Hepatocyte (in vitro differentiated cells): ENCODE results near the gene HES4. TPM values are rescaled to one million over a fixed set of nuclear protein-coding genes. Genes with fewer than 3 reads are reported as not detected.
"Not testable (repeated sequence)": the region's sequence is repeated elsewhere in the genome, so short reads cannot be mapped to it uniquely, and the experiment has no call there.

Source experiments
- DNase-seq: peaks from one replicate; pipeline ENCODE4 v3.0.0-alpha.2; 2016; ENCODE audit warnings: low spot score
- H2AFZ ChIP-seq: fragments of 200-600 bp; sonication (generic); 2 replicates; pipeline ENCODE4 v1.6.0; 2016; ENCODE audit warnings: antibody characterized with exemption, mild to moderate bottlenecking
- H3K27ac ChIP-seq: fragments of 200-600 bp; sonication (generic); 2 replicates; pipeline ENCODE4 v1.5.1; 2016; ENCODE audit warnings: mild to moderate bottlenecking
- H3K27me3 ChIP-seq: fragments of 200-600 bp; sonication (generic); 2 replicates; pipeline ENCODE4 v1.6.1; 2016
- H3K36me3 ChIP-seq: fragments of 200-600 bp; sonication (generic); replicated peaks from 2 replicates; pipeline ENCODE4 v1.5.1; 2016; ENCODE audit warnings: low read depth; ENCODE audit not compliant: insufficient read depth
- H3K4me1 ChIP-seq: fragments of 200-600 bp; sonication (generic); 2 replicates; pipeline ENCODE4 v1.5.1; 2016; ENCODE audit warnings: mild to moderate bottlenecking, moderate library complexity; ENCODE audit not compliant: insufficient read depth
- H3K4me2 ChIP-seq: fragments of 200-600 bp; sonication (generic); 2 replicates; pipeline ENCODE4 v1.6.0; 2016
- H3K4me3 ChIP-seq: fragments of 200-600 bp; sonication (generic); 2 replicates; pipeline ENCODE4 v1.5.1; 2016; ENCODE audit warnings: mild to moderate bottlenecking
- H3K79me2 ChIP-seq: fragments of 200-600 bp; sonication (generic); 2 replicates; pipeline ENCODE4 v1.6.0; 2017; ENCODE audit warnings: mild to moderate bottlenecking
- H3K9me2 ChIP-seq: fragments of 200-600 bp; sonication (generic); replicated peaks from 2 replicates; pipeline ENCODE4 v1.6.0; 2017; ENCODE audit warnings: mild to moderate bottlenecking; ENCODE audit not compliant: insufficient read depth
- H3K9me3 ChIP-seq: fragments of 200-600 bp; sonication (generic); 2 replicates; pipeline ENCODE4 v1.5.1; 2016; ENCODE audit warnings: low read depth, mild to moderate bottlenecking
- H4K20me1 ChIP-seq: fragments of 200-600 bp; sonication (generic); 2 replicates; pipeline ENCODE4 v1.6.0; 2016; ENCODE audit warnings: mild to moderate bottlenecking; ENCODE audit not compliant: insufficient read depth, poor library complexity, severe bottlenecking
- CTCF ChIP-seq: fragments of 200-600 bp; sonication (generic); IDR thresholded peaks from 2 replicates; pipeline ENCODE4 v1.5.1; 2016; ENCODE audit warnings: antibody characterized with exemption, mild to moderate bottlenecking; ENCODE audit not compliant: poor library complexity
- EZH2 ChIP-seq: fragments of 200-600 bp; sonication (generic); IDR thresholded peaks from 2 replicates; pipeline ENCODE4 v1.6.1; 2016; ENCODE audit warnings: antibody characterized with exemption, mild to moderate bottlenecking, borderline replicate concordance
- EZH2phosphoT487 ChIP-seq: fragments of 200-600 bp; sonication (generic); IDR thresholded peaks from one replicate; pipeline ENCODE4 v1.6.1; 2018; ENCODE audit warnings: antibody characterized with exemption, mild to moderate bottlenecking, low read depth, moderate library complexity; ENCODE audit not compliant: unreplicated experiment, severe bottlenecking
- WGBS: methylation state at CpG from one replicate; pipeline ENCODE4 v1.1.6; 2016; ENCODE audit warnings: low lambda C conversion rate; ENCODE audit errors: missing lambda C conversion rate; 5-methylcytosine and 5-hydroxymethylcytosine counted together
- polyA plus RNA-seq: library from polyadenylated mRNA; unstranded; fragments of >200 nt; fragmentation: Nextera tagmentation; extraction: Ambion mirVana; gene quantifications from 2 replicates; pipeline ENCODE4 v1.2.1, GENCODE V29; 2016
- total RNA-seq: library from RNA; depleted of rRNA; stranded (reverse); fragments of >200 nt; gene quantifications from 2 replicates; pipeline ENCODE4 v1.2.3, GENCODE V29; 2014

Gene HES4
- total and polyA plus RNA-seq, 2 experiments from 2014 or later: 28.7 to 74.5 TPM

GRCh38 chr1:1013922-1014648, 14.2 kb upstream of the HES4 start:
- Histone ChIP-seq H3K27me3 (no peaks in the 10 kb centered on the region), H3K9me3 (no peaks in the 10 kb centered on the region), H3K27ac (peak overlapping the region; percentile 72), H3K9me2 (no peaks in the 10 kb centered on the region), H3K4me3 (peak overlapping the region; percentile 28), H3K4me1 (peaks cover 10% of the 10 kb centered on the region), H3K36me3 (no peaks in the 10 kb centered on the region), H3K79me2 (no peaks in the 10 kb centered on the region), H3K4me2 (peak overlapping the region; percentile 96), H4K20me1 (no peaks in the 10 kb centered on the region), H2AFZ (peak overlapping the region; percentile 43)
- TF ChIP-seq EZH2: no peak
- DNase-seq: peak; percentile 24
- 69% methylated on average over 41 of the region's 41 CpGs for WGBS

- H3K27ac ChIP-seq: peak within 1 kb of the TSS; percentile 72
- no peaks in the 10 kb centered on the region for H4K20me1 ChIP-seq
- no peaks in the 10 kb centered on the region for H3K36me3 ChIP-seq
- no peaks in the 10 kb centered on the region for H3K9me3 ChIP-seq
- H3K4me3 ChIP-seq: peak within 1 kb of the TSS; percentile 28
- H3K4me2 ChIP-seq: peak within 1 kb of the TSS; percentile 96
- no peaks in the 10 kb centered on the region for H3K27me3 ChIP-seq
- H3K4me1 ChIP-seq: peaks cover 7% of the 10 kb centered on the region
- peak within 1 kb of the TSS; percentile 53 for H2AFZ ChIP-seq
- no peaks in the 10 kb centered on the region for H3K79me2 ChIP-seq
- WGBS: 9% methylated on average over 29 of the region's 30 CpGs
- TF ChIP-seq EZH2: no peak
- TF ChIP-seq CTCF: no peak
- TF ChIP-seq EZH2phosphoT487: no peak
- DNase-seq: peak; percentile 89
- H3K9me2 ChIP-seq: no peaks in the 10 kb centered on the region
These were observed 13.4 kb upstream of the HES4 start, which contains the start of gene ISG15 for GRCh38 chr1:1013105-1013921. Gene ISG15, plus strand, starts transcription at chr1:1013497. Its CDS starts 77 bp downstream, at chr1:1013574.

- not testable (repeated sequence) for DNase-seq, H3K4me1 ChIP-seq, H4K20me1 ChIP-seq, H3K9me3 ChIP-seq, H3K9me2 ChIP-seq, H3K27me3 ChIP-seq, H3K79me2 ChIP-seq, H3K36me3 ChIP-seq
- peak overlapping the region; percentile 28 for H3K4me3 ChIP-seq
- 78% methylated on average over 13 of the region's 13 CpGs for WGBS
- H3K4me2 ChIP-seq: peak overlapping the region; percentile 96
- H2AFZ ChIP-seq: peak overlapping the region; percentile 53
- H3K27ac ChIP-seq: peak overlapping the region; percentile 72
These were observed 12.8 kb upstream of the HES4 start for GRCh38 chr1:1012736-1013104.

- H3K36me3 ChIP-seq: no peaks in the 10 kb centered on the region
- H3K9me2 ChIP-seq: no peaks in the 10 kb centered on the region
- 90% methylated on average over 14 of the region's 14 CpGs for WGBS
- TF ChIP-seq EZH2: no peak
- no peak for TF ChIP-seq CTCF
- no peak for TF ChIP-seq EZH2phosphoT487
- no peak overlapping the region for H3K27ac ChIP-seq
- peaks cover 11% of the 10 kb centered on the region for H3K4me1 ChIP-seq
- no peak overlapping the region for H2AFZ ChIP-seq
- H3K9me3 ChIP-seq: no peaks in the 10 kb centered on the region
- H3K27me3 ChIP-seq: no peaks in the 10 kb centered on the region
- H3K4me3 ChIP-seq: no peak overlapping the region
- no peak for DNase-seq
- no peaks in the 10 kb centered on the region for H3K79me2 ChIP-seq
- H4K20me1 ChIP-seq: no peaks in the 10 kb centered on the region
- H3K4me2 ChIP-seq: no peak overlapping the region
These were observed 11.6 kb upstream of the HES4 start for GRCh38 chr1:1011396-1011949.

- not testable (repeated sequence) for H3K9me2 ChIP-seq, H3K4me3 ChIP-seq, H3K27ac ChIP-seq, H3K4me2 ChIP-seq, H3K9me3 ChIP-seq, H2AFZ ChIP-seq, H3K36me3 ChIP-seq, DNase-seq, H4K20me1 ChIP-seq, H3K79me2 ChIP-seq, H3K27me3 ChIP-seq
- peaks cover 22% of the 10 kb centered on the region for H3K4me1 ChIP-seq
- 93% methylated on average over 8 of the region's 8 CpGs for WGBS
These were observed 10.2 kb upstream of the HES4 start for GRCh38 chr1:1010131-1010530.
